ENCODE measurements around the gene NKD2.

The NKD2 gene

GRCh38 chr5:1010641-1011046, 2.0 kb downstream of the NKD2 start:
- TF ChIP-seq, protein P1, sequence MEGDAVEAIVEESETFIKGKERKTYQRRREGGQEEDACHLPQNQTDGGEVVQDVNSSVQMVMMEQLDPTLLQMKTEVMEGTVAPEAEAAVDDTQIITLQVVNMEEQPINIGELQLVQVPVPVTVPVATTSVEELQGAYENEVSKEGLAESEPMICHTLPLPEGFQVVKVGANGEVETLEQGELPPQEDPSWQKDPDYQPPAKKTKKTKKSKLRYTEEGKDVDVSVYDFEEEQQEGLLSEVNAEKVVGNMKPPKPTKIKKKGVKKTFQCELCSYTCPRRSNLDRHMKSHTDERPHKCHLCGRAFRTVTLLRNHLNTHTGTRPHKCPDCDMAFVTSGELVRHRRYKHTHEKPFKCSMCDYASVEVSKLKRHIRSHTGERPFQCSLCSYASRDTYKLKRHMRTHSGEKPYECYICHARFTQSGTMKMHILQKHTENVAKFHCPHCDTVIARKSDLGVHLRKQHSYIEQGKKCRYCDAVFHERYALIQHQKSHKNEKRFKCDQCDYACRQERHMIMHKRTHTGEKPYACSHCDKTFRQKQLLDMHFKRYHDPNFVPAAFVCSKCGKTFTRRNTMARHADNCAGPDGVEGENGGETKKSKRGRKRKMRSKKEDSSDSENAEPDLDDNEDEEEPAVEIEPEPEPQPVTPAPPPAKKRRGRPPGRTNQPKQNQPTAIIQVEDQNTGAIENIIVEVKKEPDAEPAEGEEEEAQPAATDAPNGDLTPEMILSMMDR (IDR thresholded peaks at IDR 0.05; ENCODE audit: borderline replicate concordance, insufficient read depth, low read depth, low read length), result no peak
- no peak overlapping the region for H3K4me3 ChIP-seq (ENCODE audit: low read depth, low read length)

DNA sequence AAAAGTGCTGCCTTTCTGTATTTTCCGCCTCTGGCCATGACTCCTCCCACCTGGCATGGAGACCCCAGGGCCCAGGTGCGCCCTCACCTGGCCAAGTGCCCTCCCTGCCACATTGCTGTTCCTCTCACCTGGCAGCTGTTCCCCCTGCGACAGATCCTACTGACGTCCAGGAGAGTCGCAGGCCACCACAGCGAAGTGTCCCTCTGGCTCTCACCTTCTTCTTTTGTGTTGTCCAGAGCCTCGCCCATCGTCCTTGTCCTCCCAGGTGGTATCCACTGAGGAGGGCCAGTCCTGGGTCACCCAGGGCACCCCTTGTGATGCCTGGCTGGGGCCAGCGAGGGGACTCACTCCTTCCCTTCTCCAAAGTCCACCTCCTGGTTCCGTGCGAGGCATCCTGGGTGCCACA, 2.6 kb downstream of the NKD2 start:
- TF ChIP-seq, protein P1 (IDR thresholded peaks at IDR 0.05; ENCODE audit: borderline replicate concordance, insufficient read depth, low read depth, low read length), result peak; percentile 68
- no peak overlapping the region for H3K4me3 ChIP-seq (ENCODE audit: low read depth, low read length)

- no peak overlapping the region for H3K4me3 ChIP-seq (ENCODE audit: low read depth, low read length)
- TF ChIP-seq, protein P1 (IDR thresholded peaks at IDR 0.05; ENCODE audit: borderline replicate concordance, insufficient read depth, low read depth, low read length), result no peak
Observed at GRCh38 chr5:1011741-1012312, 3.2 kb downstream of the NKD2 start.

- no peak overlapping the region for H3K4me3 ChIP-seq (ENCODE audit: low read depth, low read length)
- TF ChIP-seq, protein P1 (IDR thresholded peaks at IDR 0.05; ENCODE audit: borderline replicate concordance, insufficient read depth, low read depth, low read length), result no peak
Observed at GRCh38 chr5:1012313-1012841, 3.8 kb downstream of the NKD2 start.

- TF ChIP-seq, protein P1 (IDR thresholded peaks at IDR 0.05; ENCODE audit: borderline replicate concordance, insufficient read depth, low read depth, low read length), result no peak
- no peak overlapping the region for H3K4me3 ChIP-seq (ENCODE audit: low read depth, low read length)
Observed at GRCh38 chr5:1012900-1013237, 4.3 kb downstream of the NKD2 start.

DNA sequence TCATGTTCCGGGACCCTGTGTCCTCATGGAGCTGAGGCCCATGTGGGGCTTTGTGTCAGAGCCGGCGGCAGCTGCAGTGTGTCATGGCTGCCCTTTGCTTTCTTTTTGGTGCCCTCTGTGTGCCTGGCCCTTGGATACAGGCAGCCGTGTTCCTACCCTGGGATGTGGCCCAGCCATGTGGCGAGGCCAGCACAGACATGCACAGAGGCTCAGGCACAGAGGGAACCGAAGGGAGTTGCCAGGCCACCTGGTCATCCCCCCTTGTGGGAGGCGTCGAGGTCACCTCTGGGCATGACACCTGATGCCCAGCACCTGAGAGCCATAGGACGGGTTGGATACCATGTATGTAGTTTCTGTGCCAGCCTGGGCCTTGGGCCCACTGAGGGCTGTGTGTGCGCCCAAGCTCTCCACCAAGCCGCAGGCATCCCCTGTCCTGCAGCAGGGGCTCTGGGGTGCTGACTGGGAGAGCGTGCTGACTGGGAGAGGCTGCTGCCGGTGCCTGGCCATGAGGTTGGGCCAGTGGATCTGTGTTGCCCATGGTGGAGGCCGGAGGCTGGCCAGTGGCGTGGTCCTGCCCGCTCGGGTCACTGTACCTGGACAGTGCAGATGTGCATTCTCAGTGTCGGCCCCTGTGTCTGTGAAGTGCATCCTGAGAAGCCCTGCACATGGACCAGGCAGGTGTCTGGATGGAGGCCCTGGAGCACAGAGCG, 4.8 kb downstream of the NKD2 start:
- TF ChIP-seq, protein P1 (IDR thresholded peaks at IDR 0.05; ENCODE audit: borderline replicate concordance, insufficient read depth, low read depth, low read length), result no peak

GRCh38 chr5:1013948-1014301, 5.3 kb downstream of the NKD2 start:
- TF ChIP-seq, protein P1 (IDR thresholded peaks at IDR 0.05; ENCODE audit: borderline replicate concordance, insufficient read depth, low read depth, low read length), result no peak
- no peak overlapping the region for H3K4me3 ChIP-seq (ENCODE audit: low read depth, low read length)

More for the DNA sequence above, 4.8 kb downstream of the NKD2 start:
- H3K4me3 ChIP-seq (ENCODE audit: low read depth, low read length), result no peak overlapping the region

All from GM12875 (cell line).